PC-3 (cell line): Measurements from ENCODE around the gene USF1.

Source experiments
- CTCF ChIP-seq: fragments of 300-600 bp; sonication (generic); conservative IDR thresholded peaks from 2 replicates; pipeline ENCODE4 v1.5.1; 2017; ENCODE audit warnings: antibody characterized with exemption, low read depth, mild to moderate bottlenecking, low read length
- EZH2 ChIP-seq: fragments of 300-600 bp; sonication (generic); IDR thresholded peaks from one replicate; pipeline ENCODE4 v1.6.1; 2017; ENCODE audit warnings: antibody characterized with exemption, mild to moderate bottlenecking, low read length; ENCODE audit not compliant: unreplicated experiment
- EZH2phosphoT487 ChIP-seq: fragments of 300-600 bp; sonication (generic); IDR thresholded peaks from 2 replicates; pipeline ENCODE4 v1.6.1; 2018; ENCODE audit warnings: mild to moderate bottlenecking, antibody characterized with exemption, low read length, borderline replicate concordance

- TF ChIP-seq CTCF = no peak
- TF ChIP-seq EZH2 = no peak
- TF ChIP-seq EZH2phosphoT487 = no peak
Measured at GRCh38 chr1:161070761-161071160, 25.0 kb upstream of the USF1 start.
